TTC549 (cell line): ENCODE measurements around the gene AMPD2.

ENCODE experiments used
- FAIRE-seq: peaks from 2 replicates; lab custom pipeline; 2012; peaks lifted over from hg19 to GRCh38; lab: Jason Lieb, UNC

AMPD2 gene

GRCh38 chr1:109619576-109620400 lies at the start of gene AMPD2, which contains the start of gene GNAT2:
TSS of gene AMPD2 (plus strand) at chr1:109619837. CDS start at chr1:109621176, 1,339 bp downstream.
TSS of gene GNAT2 (minus strand) at chr1:109619616. CDS start at chr1:109612870, 6,746 bp downstream.
- no peak for FAIRE-seq

DNA sequence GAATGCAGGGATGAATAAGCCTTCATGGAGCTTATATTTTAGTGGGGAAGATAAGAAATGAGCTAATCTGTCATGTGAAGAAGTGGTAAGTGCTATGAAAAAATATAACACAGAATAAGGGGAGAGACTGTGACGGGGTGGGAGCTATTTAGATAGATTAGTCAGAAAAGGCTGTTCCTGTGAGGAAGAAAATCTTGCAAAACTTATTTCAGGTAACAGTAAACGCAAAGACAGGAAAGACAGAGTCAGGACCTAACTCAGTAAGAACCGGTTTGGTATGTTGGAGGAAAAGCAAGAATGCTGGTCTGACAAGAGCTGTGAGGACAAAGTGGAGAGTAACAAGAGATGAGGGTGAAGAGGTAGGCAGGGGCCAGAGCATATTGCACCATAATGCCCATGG lies 49.2 kb upstream of the AMPD2 start:
- no peak for FAIRE-seq

DNA sequence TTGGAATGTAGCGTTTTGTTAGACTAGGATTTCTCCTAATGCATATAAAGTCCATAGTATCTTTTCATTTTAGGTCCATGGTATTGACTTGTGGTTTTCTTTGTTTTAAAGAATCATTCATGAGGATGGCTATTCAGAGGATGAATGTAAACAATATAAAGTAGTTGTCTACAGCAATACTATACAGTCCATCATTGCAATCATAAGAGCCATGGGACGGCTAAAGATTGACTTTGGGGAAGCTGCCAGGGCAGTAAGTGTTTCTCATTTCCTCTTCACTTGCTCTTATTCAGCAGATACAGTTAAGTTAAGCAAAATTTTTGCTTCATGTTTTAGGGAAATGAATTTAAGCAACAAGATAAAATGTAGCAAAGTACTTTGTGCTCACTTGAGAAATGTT lies 45.9 kb upstream of the AMPD2 start:
- no peak for FAIRE-seq

GRCh38 chr1:109578947-109579443 lies 40.6 kb upstream of the AMPD2 start:
- no peak for FAIRE-seq

GRCh38 chr1:109579491-109579890 lies 40.1 kb upstream of the AMPD2 start:
- FAIRE-seq: no peak

- FAIRE-seq: no peak
Observed at GRCh38 chr1:109582021-109582420, 37.6 kb upstream of the AMPD2 start.

DNA sequence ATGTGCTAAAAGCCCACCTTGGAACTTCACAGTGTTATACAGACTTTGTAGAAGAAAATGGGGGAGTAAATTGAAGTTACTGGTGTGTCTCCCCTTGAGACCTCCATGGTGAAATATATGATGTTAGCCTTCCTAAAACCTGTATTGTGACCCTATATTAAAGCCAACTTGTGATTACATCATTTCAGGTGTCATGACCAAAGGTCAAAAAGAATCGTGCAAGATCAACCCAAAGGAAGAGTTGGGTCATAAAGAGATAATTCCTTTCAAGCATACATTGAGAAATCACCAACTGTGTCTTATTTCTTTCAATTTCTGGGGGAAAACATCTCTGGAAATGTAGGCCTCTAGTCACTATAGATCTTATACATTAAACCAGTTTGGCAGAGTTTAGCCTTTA lies 34.9 kb upstream of the AMPD2 start:
- no peak for FAIRE-seq

- no peak for FAIRE-seq
Observed at GRCh38 chr1:109586055-109586454, 33.6 kb upstream of the AMPD2 start.

DNA sequence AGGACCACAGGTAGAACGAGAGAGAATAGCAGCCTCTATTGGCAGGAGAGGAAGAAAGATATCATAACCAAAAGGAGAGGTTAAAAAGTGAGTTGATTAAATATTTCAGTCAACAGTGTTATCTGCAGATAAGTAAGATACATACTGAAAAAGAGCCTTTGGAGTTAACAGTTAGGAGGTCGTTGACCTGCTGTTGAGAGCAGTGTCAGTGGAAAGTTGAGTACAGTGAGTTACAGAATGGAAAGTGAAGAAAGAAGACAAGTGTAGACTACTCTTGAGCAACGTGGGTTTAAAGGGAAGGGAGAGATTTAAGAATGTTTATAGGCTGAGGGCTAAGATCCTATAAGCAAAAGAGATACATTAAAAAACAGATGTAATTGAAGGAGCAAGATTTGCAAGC lies 30.5 kb upstream of the AMPD2 start:
- FAIRE-seq: no peak

DNA sequence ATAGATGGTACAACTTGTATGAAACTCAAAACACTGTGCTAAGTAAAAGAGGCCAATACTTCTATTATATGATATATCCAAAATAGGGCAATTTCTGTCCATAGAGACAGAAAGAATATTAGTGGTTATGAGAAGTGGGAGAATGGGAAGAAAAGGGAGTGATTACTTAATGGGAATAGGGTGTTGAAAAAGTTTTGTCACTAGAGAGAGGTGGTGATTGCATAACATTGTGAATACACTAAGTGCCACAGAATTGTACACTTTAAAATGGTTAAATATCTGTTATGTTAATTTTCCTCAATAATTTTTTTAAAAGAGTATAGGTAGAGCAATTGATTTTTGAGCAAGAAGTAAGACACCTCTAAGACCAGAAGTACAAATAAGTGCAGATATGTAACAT lies 30.0 kb upstream of the AMPD2 start:
- FAIRE-seq: no peak

DNA sequence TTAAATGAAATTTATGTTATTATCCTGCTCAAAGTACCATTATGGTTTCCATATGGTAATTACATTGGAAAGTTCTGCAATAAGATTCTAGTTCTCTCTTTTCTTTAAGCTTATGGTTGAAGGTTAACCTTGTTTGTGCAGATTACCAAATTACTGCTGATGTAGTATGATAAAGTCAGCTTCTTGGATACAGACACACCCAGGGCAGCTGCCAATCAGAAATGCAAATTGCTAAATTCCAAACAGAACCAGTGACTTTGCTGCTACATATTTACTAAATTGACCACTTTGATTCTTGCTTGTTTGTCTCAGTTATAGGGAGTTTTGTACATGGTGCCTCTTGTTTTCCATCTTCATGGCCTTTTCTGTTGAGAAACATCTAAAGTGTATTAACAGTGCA lies 26.7 kb upstream of the AMPD2 start:
- FAIRE-seq: no peak

DNA sequence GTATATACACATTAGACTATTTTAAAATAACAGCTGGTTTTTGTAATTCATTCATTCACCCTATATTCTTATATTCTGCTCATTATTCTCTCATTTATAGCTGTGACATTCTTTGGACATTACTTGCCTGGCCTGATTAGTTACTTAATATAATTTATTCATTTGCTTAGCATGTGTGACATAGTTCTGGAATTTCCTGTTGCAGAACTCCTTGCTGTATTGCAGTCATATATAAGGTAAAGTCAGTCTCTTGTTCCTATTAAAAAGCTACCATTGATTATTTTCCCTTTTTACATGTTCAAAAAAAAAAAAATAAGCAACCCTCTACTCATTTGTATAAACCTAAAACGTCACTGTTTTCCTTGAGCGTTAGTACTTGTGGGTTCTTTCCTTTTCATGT lies 24.1 kb upstream of the AMPD2 start:
- FAIRE-seq: no peak

- no peak for FAIRE-seq
Observed at GRCh38 chr1:109598156-109598555, 21.5 kb upstream of the AMPD2 start.

GRCh38 chr1:109598655-109599054 lies 21.0 kb upstream of the AMPD2 start:
- FAIRE-seq: no peak

DNA sequence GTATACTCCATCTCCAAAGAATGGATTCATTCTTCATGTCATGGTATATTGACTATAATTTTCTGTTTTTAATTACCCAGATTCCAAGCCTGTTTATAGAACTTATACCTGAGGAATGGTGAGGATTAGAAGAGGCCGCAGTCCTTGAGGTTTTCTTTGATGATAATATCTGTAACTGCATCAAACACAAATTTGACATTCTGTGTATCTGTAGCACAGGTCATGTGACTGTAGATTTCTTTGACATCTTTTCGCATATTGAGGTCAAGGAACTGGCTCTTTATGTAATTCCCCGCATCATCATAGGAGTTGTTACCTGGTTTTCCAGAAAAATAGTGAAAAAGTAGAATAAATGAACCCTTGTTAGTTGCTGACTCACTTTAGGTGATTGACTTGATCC lies 16.4 kb upstream of the AMPD2 start:
- no peak for FAIRE-seq

- FAIRE-seq: no peak
Observed at GRCh38 chr1:109605381-109605780, 14.3 kb upstream of the AMPD2 start.

GRCh38 chr1:109609881-109610280 lies 9.8 kb upstream of the AMPD2 start:
- FAIRE-seq: no peak

GRCh38 chr1:109610609-109611307 lies 8.9 kb upstream of the AMPD2 start:
- FAIRE-seq: no peak

- FAIRE-seq: no peak
Observed at GRCh38 chr1:109611308-109611990, 8.2 kb upstream of the AMPD2 start.

GRCh38 chr1:109613361-109614147 lies 6.1 kb upstream of the AMPD2 start:
- FAIRE-seq: no peak

DNA sequence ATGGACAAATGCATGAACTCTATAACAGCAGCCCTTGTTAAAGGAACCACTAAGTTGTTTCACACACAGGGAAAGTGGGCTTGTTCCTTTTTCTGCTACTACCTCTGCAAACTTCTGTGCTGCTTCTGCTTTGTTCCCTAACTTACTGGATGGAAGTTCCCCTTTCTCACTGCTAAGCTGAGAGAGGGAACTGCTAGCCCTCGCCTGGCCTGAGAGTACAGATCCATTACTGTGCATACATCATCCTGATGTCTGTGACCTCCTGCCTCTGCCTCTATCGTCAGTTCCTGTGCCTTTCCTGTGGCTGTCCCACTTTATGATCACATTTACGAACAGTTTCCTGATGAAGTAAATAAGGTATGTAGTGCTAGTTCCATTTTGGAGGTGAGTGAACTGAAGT lies 3.8 kb upstream of the AMPD2 start:
- no peak for FAIRE-seq

DNA sequence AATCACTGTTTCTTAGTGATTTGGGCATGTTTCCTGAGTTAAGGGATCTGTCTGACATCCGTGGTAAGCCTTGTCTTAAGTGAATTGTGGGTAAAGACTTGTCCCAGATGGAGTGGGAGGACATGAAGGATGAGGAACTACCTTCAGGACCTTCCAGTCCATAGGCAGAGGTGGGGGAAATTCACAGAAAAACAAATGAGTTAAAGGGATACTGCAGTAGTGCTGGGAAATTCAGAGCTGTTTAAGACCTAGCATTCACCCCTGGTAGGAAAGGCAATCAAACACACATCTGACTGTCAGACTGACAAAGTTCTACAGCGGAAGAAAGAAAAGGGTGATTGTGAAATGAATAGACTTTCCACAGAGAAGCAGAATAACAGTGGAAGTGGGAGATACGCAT lies 3.2 kb upstream of the AMPD2 start:
- FAIRE-seq: no peak
